GM12801 (cell line): ENCODE results near the gene HAP1.

Experiments used
- CTCF ChIP-seq: IDR thresholded peaks from one replicate; pipeline ENCODE4 v1.5.1; 2011; ENCODE audit warnings: control low read depth; ENCODE audit not compliant: insufficient read length; ENCODE audit errors: extremely low read depth

HAP1 gene

GRCh38 chr17:41734139-41734948 is at the start of gene HAP1:
Gene HAP1 (minus strand): TSS chr17:41734643. CDS start chr17:41734634, 9 bp downstream.
- TF ChIP-seq CTCF: no peak

GRCh38 chr17:41782142-41782541 is 47.7 kb upstream of the HAP1 start:
- TF ChIP-seq CTCF: no peak

GRCh38 chr17:41781404-41782110 is 47.1 kb upstream of the HAP1 start:
- no peak for TF ChIP-seq CTCF

- no peak for TF ChIP-seq CTCF
Observed at GRCh38 chr17:41779954-41780353, 45.5 kb upstream of the HAP1 start.

- TF ChIP-seq CTCF: no peak
Observed at GRCh38 chr17:41777574-41778188, 43.2 kb upstream of the HAP1 start.

GRCh38 chr17:41777157-41777573 is 42.7 kb upstream of the HAP1 start:
- no peak for TF ChIP-seq CTCF
